ENCODE results near the gene TBC1D22B.
A peak's percentile ranks its signal among the peaks of the same experiment; 100 is the strongest.

TBC1D22B gene

DNA sequence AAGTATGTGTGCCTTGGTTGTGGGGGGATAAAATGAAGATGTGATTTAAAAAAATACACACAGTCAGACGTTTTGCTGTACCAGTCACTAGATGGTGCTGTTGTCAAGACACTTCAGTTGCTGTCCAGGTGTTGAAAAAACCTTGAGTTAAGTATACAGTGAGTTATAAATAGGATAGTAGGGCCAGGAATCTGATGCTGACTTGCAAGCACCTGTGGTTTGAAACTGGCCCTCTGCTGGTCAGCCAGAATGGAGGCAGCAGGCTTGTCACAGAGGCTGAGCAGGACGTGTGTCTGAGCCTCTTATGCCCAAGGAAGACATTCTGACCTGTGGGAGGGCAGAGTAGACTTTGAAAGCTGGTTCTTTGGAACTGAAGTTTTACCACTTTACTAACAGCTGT, 124.0 kb downstream of the TBC1D22B start:
- Histone ChIP-seq H3K36me3 (ENCODE audit: insufficient read depth, low read length) (peaks cover 28% of the 10 kb centered on the region; the same call in 1 of the 2 replicates), H3K4me3 (ENCODE audit: low read length, poor library complexity, severe bottlenecking) (no peak overlapping the region), H3K4me1 (ENCODE audit: insufficient read depth, low read length, poor library complexity, severe bottlenecking) (no peaks in the 10 kb centered on the region), H3F3A (ENCODE audit: low read depth) (no peaks in the 10 kb centered on the region), H3K9me2 (replicated peaks; ENCODE audit: low read depth, low read length) (no peaks in the 10 kb centered on the region), H3K4me2 (ENCODE audit: low read depth, low read length, poor library complexity, severe bottlenecking) (no peak overlapping the region), H3K9ac (ENCODE audit: low read depth, low read length, poor library complexity, severe bottlenecking) (no peak overlapping the region), H3K9me3 (ENCODE audit: insufficient read depth, low read depth, low read length) (no peaks in the 10 kb centered on the region), H4K20me1 (ENCODE audit: insufficient read depth, low read length, poor library complexity, severe bottlenecking) (no peaks in the 10 kb centered on the region), H3K27me3 (ENCODE audit: insufficient read depth, low read length, poor library complexity, severe bottlenecking) (no peaks in the 10 kb centered on the region), H3K79me2 (ENCODE audit: insufficient read depth, low read length) (no peaks in the 10 kb centered on the region), H2AFZ (ENCODE audit: low read length) (no peak overlapping the region)
- TF ChIP-seq, protein P1, sequence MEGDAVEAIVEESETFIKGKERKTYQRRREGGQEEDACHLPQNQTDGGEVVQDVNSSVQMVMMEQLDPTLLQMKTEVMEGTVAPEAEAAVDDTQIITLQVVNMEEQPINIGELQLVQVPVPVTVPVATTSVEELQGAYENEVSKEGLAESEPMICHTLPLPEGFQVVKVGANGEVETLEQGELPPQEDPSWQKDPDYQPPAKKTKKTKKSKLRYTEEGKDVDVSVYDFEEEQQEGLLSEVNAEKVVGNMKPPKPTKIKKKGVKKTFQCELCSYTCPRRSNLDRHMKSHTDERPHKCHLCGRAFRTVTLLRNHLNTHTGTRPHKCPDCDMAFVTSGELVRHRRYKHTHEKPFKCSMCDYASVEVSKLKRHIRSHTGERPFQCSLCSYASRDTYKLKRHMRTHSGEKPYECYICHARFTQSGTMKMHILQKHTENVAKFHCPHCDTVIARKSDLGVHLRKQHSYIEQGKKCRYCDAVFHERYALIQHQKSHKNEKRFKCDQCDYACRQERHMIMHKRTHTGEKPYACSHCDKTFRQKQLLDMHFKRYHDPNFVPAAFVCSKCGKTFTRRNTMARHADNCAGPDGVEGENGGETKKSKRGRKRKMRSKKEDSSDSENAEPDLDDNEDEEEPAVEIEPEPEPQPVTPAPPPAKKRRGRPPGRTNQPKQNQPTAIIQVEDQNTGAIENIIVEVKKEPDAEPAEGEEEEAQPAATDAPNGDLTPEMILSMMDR (conservative IDR thresholded peaks at IDR 0.05; ENCODE audit: low read length), result peak; percentile 78
- no peak for TF ChIP-seq EZH2phosphoT487 (IDR thresholded peaks at IDR 0.05; ENCODE audit: borderline replicate concordance)

All from Loucy (cell line).